Astrocyte (in vitro differentiated cells and primary cell): ENCODE measurements around the gene OPCML.

Source experiments
- EZH2 ChIP-seq: IDR thresholded peaks from 2 replicates; pipeline ENCODE4 v1.6.1; 2012; ENCODE audit warnings: mild to moderate bottlenecking, low read length, inconsistent platforms; ENCODE audit not compliant: insufficient read depth
- TF ChIP-seq, protein P1 (sequence below): IDR thresholded peaks from 2 replicates; pipeline ENCODE4 v1.5.1; 2011; ENCODE audit warnings: low read depth, mild to moderate bottlenecking, inconsistent platforms, low read length, moderate library complexity; ENCODE audit not compliant: insufficient read depth

DNA sequence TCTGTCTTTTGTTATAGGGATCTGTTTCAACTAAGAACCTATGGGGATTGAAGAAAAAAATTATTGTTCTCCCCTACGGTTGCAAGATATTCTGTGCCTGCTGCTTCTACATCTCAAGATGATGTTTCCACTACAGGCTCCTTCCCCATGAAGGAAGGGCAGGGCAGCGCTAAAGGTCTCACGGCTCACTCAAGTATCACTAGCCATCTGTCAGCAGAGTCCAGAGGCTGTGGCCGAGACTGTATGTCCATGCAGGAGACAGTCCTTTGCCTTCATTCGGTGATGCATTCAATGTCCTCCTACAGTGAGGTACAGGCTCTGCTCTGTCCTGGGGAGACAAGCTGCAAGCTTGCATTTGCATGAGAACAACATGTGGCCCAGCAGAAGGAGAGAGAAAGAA, 518.0 kb downstream of the OPCML start:
- TF ChIP-seq, protein P1, sequence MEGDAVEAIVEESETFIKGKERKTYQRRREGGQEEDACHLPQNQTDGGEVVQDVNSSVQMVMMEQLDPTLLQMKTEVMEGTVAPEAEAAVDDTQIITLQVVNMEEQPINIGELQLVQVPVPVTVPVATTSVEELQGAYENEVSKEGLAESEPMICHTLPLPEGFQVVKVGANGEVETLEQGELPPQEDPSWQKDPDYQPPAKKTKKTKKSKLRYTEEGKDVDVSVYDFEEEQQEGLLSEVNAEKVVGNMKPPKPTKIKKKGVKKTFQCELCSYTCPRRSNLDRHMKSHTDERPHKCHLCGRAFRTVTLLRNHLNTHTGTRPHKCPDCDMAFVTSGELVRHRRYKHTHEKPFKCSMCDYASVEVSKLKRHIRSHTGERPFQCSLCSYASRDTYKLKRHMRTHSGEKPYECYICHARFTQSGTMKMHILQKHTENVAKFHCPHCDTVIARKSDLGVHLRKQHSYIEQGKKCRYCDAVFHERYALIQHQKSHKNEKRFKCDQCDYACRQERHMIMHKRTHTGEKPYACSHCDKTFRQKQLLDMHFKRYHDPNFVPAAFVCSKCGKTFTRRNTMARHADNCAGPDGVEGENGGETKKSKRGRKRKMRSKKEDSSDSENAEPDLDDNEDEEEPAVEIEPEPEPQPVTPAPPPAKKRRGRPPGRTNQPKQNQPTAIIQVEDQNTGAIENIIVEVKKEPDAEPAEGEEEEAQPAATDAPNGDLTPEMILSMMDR: no peak
- TF ChIP-seq EZH2: no peak
